Neural progenitor cell (in vitro differentiated cells): ENCODE measurements around the gene STXBP5.

ENCODE experiments used
- EZH2 ChIP-seq: fragments of 200-600 bp; sonication (generic); IDR thresholded peaks from 2 replicates; pipeline ENCODE4 v1.6.1; 2017; ENCODE audit warnings: antibody characterized with exemption, mild to moderate bottlenecking, moderate library complexity
- TF ChIP-seq, protein P1 (sequence below): fragments of 200-600 bp; sonication (generic); IDR thresholded peaks from 2 replicates; pipeline ENCODE4 v1.5.1; 2017; ENCODE audit warnings: antibody characterized with exemption, mild to moderate bottlenecking

DNA sequence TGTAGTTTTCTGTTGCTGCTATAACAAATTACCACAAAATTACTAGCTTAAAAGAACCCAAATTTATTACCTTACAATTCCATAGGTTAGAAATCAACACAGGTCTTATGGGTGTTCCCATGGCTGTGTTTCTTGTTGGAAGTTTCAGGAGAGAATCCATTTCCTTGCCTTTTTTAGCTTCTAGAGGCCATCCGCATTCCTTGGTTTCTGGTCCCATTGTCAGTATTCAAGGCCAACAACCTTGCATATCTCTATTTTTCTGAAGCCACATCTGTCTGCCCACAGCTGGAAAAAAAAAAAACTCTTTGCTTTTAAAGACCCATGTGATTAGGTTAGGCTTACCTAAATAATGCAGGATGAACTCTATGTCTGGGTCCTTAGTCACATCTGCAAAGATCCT, 174.6 kb downstream of the STXBP5 start:
- no peak for TF ChIP-seq EZH2
- TF ChIP-seq, protein P1, sequence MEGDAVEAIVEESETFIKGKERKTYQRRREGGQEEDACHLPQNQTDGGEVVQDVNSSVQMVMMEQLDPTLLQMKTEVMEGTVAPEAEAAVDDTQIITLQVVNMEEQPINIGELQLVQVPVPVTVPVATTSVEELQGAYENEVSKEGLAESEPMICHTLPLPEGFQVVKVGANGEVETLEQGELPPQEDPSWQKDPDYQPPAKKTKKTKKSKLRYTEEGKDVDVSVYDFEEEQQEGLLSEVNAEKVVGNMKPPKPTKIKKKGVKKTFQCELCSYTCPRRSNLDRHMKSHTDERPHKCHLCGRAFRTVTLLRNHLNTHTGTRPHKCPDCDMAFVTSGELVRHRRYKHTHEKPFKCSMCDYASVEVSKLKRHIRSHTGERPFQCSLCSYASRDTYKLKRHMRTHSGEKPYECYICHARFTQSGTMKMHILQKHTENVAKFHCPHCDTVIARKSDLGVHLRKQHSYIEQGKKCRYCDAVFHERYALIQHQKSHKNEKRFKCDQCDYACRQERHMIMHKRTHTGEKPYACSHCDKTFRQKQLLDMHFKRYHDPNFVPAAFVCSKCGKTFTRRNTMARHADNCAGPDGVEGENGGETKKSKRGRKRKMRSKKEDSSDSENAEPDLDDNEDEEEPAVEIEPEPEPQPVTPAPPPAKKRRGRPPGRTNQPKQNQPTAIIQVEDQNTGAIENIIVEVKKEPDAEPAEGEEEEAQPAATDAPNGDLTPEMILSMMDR: no peak
